Spleen (tissue), 7 donors: ENCODE results near the gene EPHB2.

Source experiments
- POLR2A ChIP-seq, 3 donors: fragments of 450-650 bp; IDR thresholded peaks; one replicate each; pipeline ENCODE4 v1.5.1; 2017; ENCODE audit warnings: antibody characterized with exemption in 3 of 3, mild to moderate bottlenecking in 1 of 3
- POLR2AphosphoS5 ChIP-seq, 3 donors: sonication (generic); formaldehyde crosslinking; IDR thresholded peaks; one replicate each; pipeline ENCODE4 v1.5.1; 2017; ENCODE audit warnings: antibody characterized with exemption in 3 of 3
- TF ChIP-seq, protein P1 (sequence below), 11 experiments: fragments of 200-600 bp in 7 of 11; fragments of 450-650 bp in 4 of 11; sonication (generic) in 4 of 11; IDR thresholded peaks in 8 of 11; conservative IDR thresholded peaks in 3 of 11; 1 replicate in 7 of 11; 2 replicates in 4 of 11; pipeline versions ENCODE4 v1.4.0 to v1.8.0; 2016 to 2021; ENCODE audit warnings: antibody characterized with exemption in 11 of 11, inconsistent platforms in 4 of 11, mild to moderate bottlenecking in 1 of 11
- donor health status: DM: no; HTN: no; CAD: no; lungs with moderate emphysema.
- donor health status: DM: no; HTN: no; CAD: no.
- donor health status: DM: no; HTN: no; CAD: no.

DNA sequence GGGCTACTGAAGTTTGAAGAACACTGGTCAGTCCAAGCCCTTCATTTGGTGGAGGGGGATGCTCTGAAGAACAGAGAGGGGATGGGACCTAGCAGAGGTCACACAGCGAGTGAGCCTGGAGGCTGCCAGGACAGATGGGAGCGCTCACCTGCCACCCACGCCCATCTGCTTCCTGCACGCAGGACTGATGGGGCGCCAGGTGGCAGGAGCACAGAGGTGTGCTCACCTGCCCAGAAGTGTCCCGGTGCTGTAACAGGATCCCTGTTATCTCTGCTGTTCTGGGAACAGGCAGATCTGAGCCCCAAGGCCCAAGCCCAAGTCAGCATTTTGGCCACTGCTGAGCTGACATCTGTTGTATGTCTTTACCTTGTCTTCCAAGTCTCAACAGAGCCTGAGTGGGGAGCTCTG, 40.5 kb downstream of the EPHB2 start:
- TF ChIP-seq, protein P1, sequence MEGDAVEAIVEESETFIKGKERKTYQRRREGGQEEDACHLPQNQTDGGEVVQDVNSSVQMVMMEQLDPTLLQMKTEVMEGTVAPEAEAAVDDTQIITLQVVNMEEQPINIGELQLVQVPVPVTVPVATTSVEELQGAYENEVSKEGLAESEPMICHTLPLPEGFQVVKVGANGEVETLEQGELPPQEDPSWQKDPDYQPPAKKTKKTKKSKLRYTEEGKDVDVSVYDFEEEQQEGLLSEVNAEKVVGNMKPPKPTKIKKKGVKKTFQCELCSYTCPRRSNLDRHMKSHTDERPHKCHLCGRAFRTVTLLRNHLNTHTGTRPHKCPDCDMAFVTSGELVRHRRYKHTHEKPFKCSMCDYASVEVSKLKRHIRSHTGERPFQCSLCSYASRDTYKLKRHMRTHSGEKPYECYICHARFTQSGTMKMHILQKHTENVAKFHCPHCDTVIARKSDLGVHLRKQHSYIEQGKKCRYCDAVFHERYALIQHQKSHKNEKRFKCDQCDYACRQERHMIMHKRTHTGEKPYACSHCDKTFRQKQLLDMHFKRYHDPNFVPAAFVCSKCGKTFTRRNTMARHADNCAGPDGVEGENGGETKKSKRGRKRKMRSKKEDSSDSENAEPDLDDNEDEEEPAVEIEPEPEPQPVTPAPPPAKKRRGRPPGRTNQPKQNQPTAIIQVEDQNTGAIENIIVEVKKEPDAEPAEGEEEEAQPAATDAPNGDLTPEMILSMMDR (IDR thresholded peaks at IDR 0.05 in 8 of 11, conservative IDR thresholded peaks at IDR 0.05 in 3 of 11), result no peak
- TF ChIP-seq POLR2A (IDR thresholded peaks at IDR 0.05) (no peak), POLR2AphosphoS5 (IDR thresholded peaks at IDR 0.05) (no peak)
